Body of pancreas (tissue), 4 donors: ENCODE measurements around the gene HCFC1R1. TPM values are rescaled to one million over a fixed set of nuclear protein-coding genes. Genes with fewer than 3 reads are reported as not detected.

ENCODE experiments used
- ATAC-seq: fragments of 150-250 bp; one replicate; pipeline ENCODE4 v1.9.1; 2016
- DNase-seq, 4 donors: peaks; one replicate each; pipeline ENCODE4 v3.0.0-alpha.2; 2019
- H3K27ac ChIP-seq, 4 donors: fragments of 200-600 bp; sonication (generic); 1 replicate in 3 of 4; 2 replicates in 1 of 4; pipeline versions ENCODE4 v1.5.1 to v1.6.1; 2016 to 2019; ENCODE audit warnings: mild to moderate bottlenecking in 1 of 4, mixed read lengths in 1 of 4, moderate library complexity in 1 of 4
- H3K27me3 ChIP-seq, 2 donors: fragments of 200-600 bp; sonication (generic); one replicate each; pipeline ENCODE4 v1.6.0; 2016; ENCODE audit warnings: mild to moderate bottlenecking in 1 of 2
- H3K36me3 ChIP-seq, 2 donors: fragments of 200-600 bp; sonication (generic); replicated peaks in 1 of 2; 2 replicates each; pipeline ENCODE4 v1.5.1; 2016; ENCODE audit warnings: low read depth in 2 of 2; ENCODE audit not compliant: insufficient read depth in 1 of 2
- H3K4me1 ChIP-seq: fragments of 200-600 bp; sonication (generic); one replicate; pipeline ENCODE4 v1.6.0; 2016
- H3K4me3 ChIP-seq, 2 donors: fragments of 200-600 bp; sonication (generic); 1 replicate in 1 of 2; 2 replicates in 1 of 2; pipeline ENCODE4 v1.5.1; 2016 to 2019
- H3K9me3 ChIP-seq, 3 donors: fragments of 200-600 bp; sonication (generic); 1 replicate in 2 of 3; 2 replicates in 1 of 3; pipeline ENCODE4 v1.5.1; 2016
- CTCF ChIP-seq, 7 experiments: fragments of 450-650 bp in 4 of 7; fragments of 200-600 bp in 3 of 7; sonication (generic) in 3 of 7; IDR thresholded peaks; one replicate each; pipeline ENCODE4 v1.5.1; 2016 to 2019; ENCODE audit warnings: antibody characterized with exemption in 7 of 7
- POLR2A ChIP-seq, 3 donors: fragments of 450-650 bp; IDR thresholded peaks; one replicate each; pipeline ENCODE4 v1.6.1; 2016; ENCODE audit warnings: antibody characterized with exemption in 3 of 3, mild to moderate bottlenecking in 2 of 3
- WGBS, 2 donors: methylation state at CpG; one replicate each; pipeline ENCODE4 v1.1.5; 2017; 5-methylcytosine and 5-hydroxymethylcytosine counted together
- intact Hi-C: fragments of 100-400 bp; cut with DNase I; formaldehyde crosslinking; loops from one replicate; pipeline ENCODE4 v1.15.1; 2023
- small RNA-seq: library from RNA; depleted of rRNA; stranded (forward); fragments of <200 nt; gene quantifications from one replicate; pipeline ENCODE3, GENCODE V24; 2016
- total RNA-seq, 2 donors: library from RNA; depleted of rRNA; stranded (reverse); fragments of >200 nt; gene quantifications; one replicate each; pipeline ENCODE4 v1.1.0, GENCODE V29; 2016

HCFC1R1 gene
- total RNA-seq, 2 donors from 2014 or later, result 6.9 to 15.3 TPM

- no peak for DNase-seq
- WGBS, 2 donors, result 61 to 90% methylated on average over 2 to 5 of the region's 5 CpGs
- peaks cover 0 to 4% of the 10 kb centered on the region in 2 donors for H3K27me3 ChIP-seq
Measured at GRCh38 chr16:2973093-2973492, 50.6 kb downstream of the HCFC1R1 start.

More at GRCh38 chr16:2973093-2973492, 50.6 kb downstream of the HCFC1R1 start:
- ATAC-seq, result no peak
- Histone ChIP-seq H3K9me3 (no peaks in the 10 kb centered on the region), H3K4me3 (no peak overlapping the region), H3K27ac (no peak overlapping the region), H3K4me1 (peaks cover 50% of the 10 kb centered on the region), H3K36me3 (no peaks in the 10 kb centered on the region)
- TF ChIP-seq POLR2A (IDR thresholded peaks at IDR 0.05) (no peak), CTCF (IDR thresholded peaks at IDR 0.05) (no peak)
- intact Hi-C loops, result no loop called here

Small RNAs within 50 kb of the gene (small RNA-seq; reads per million reads assigned to genes)
- gene LINC00514, result not detected

Other genes with a start within 250 kb of the HCFC1R1 start
- 100 to 1,000 TPM in 1 of 2 donors, 10 to 100 TPM in 1; 77.5 to 186 TPM for gene ELOB, start 246.7 kb downstream of the HCFC1R1 start, total RNA-seq
- not detected for gene PRSS33, start 236.4 kb downstream of the HCFC1R1 start, total RNA-seq
- gene PRSS41, start 225.5 kb downstream of the HCFC1R1 start, total RNA-seq, result not detected
- 1 to 10 TPM in 1 of 2 donors, under 1 TPM in 1; 0.66 to 1.6 TPM for gene PRSS21, start 206.7 kb downstream of the HCFC1R1 start, total RNA-seq
- not detected for gene ZG16B, start 193.6 kb downstream of the HCFC1R1 start, total RNA-seq
- gene PRSS22, start 165.8 kb downstream of the HCFC1R1 start, total RNA-seq, result 10 to 100 TPM in 1 of 2 donors, 1 to 10 TPM in 1; 3.6 to 19.4 TPM
- gene FLYWCH2, start 140.7 kb downstream of the HCFC1R1 start, total RNA-seq, result 10 to 100 TPM; 23.6 to 49.1 TPM
- gene FLYWCH1, start 112.0 kb downstream of the HCFC1R1 start, total RNA-seq, result 10 to 100 TPM; 24.6 to 53.7 TPM
- gene KREMEN2, start 59.7 kb downstream of the HCFC1R1 start, total RNA-seq, result 1 to 10 TPM in 1 of 2 donors, not detected in 1; 6.3 TPM
- gene PAQR4, start 54.6 kb downstream of the HCFC1R1 start, total RNA-seq, result 10 to 100 TPM in 1 of 2 donors, 1 to 10 TPM in 1; 8.8 to 13.2 TPM
- gene PKMYT1, start 43.5 kb downstream of the HCFC1R1 start, total RNA-seq, result under 1 TPM in 1 of 2 donors, not detected in 1; 0.26 TPM
- 10 to 100 TPM in 1 of 2 donors, 1 to 10 TPM in 1; 4.7 to 11.2 TPM for gene CLDN9, start 11.0 kb downstream of the HCFC1R1 start, total RNA-seq
- under 1 TPM; 0.33 to 0.78 TPM for gene CLDN6, start 5.8 kb downstream of the HCFC1R1 start, total RNA-seq
- 100 to 1,000 TPM; 132 to 229 TPM for gene TNFRSF12A, start 3.6 kb downstream of the HCFC1R1 start, total RNA-seq
- 10 to 100 TPM; 11.7 to 21.8 TPM for gene THOC6, start 93 bp upstream of the HCFC1R1 start, total RNA-seq
- gene BICDL2, start 13.0 kb upstream of the HCFC1R1 start, total RNA-seq, result 100 to 1,000 TPM; 132 to 357 TPM
- under 1 TPM; under 0.01 to 0.99 TPM for gene MMP25, start 22.6 kb upstream of the HCFC1R1 start, total RNA-seq
- 100 to 1,000 TPM; 184 to 238 TPM for gene IL32, start 41.7 kb upstream of the HCFC1R1 start, total RNA-seq
- gene ZSCAN10, start 75.4 kb upstream of the HCFC1R1 start, total RNA-seq, result not detected
- 10 to 100 TPM; 14.2 to 20.0 TPM for gene ZNF205, start 88.6 kb upstream of the HCFC1R1 start, total RNA-seq
- 10 to 100 TPM; 12.5 to 21.4 TPM for gene ZNF213, start 111.1 kb upstream of the HCFC1R1 start, total RNA-seq
- gene OR1F1, start 164.3 kb upstream of the HCFC1R1 start, total RNA-seq, result not detected
- gene ZNF200, start 211.2 kb upstream of the HCFC1R1 start, total RNA-seq, result 1 to 10 TPM; 2.0 to 7.0 TPM
- under 1 TPM; 0.78 to 0.99 TPM for gene MEFV, start 232.7 kb upstream of the HCFC1R1 start, total RNA-seq